HepG2 (cell line): ENCODE results near the gene DPH2. TPM values are rescaled to one million over a fixed set of nuclear protein-coding genes. Genes with fewer than 3 reads are reported as not detected.
A peak's percentile ranks its signal among the peaks of the same experiment; 100 is the strongest.

ENCODE experiments used
- HOXA9 ChIP-seq: sonication (generic); formaldehyde crosslinking; IDR thresholded peaks from 2 replicates; pipeline ENCODE4 v1.8.1; 2022; ENCODE audit warnings: missing genetic modification reagents, mild to moderate bottlenecking, moderate library complexity, borderline replicate concordance
- KDM5B ChIP-seq: sonication (generic); formaldehyde crosslinking; IDR thresholded peaks from 2 replicates; pipeline ENCODE4 v1.4.0; 2020; ENCODE audit warnings: missing genetic modification reagents, mild to moderate bottlenecking, borderline replicate concordance
- MXD4 ChIP-seq: IDR thresholded peaks from 2 replicates; pipeline ENCODE4 v1.6.1; 2016; ENCODE audit warnings: mild to moderate bottlenecking, missing biosample characterization, missing genetic modification reagents
- SALL1 ChIP-seq: sonication (generic); formaldehyde crosslinking; IDR thresholded peaks from 2 replicates; pipeline ENCODE4 v1.8.0; 2022; ENCODE audit warnings: mild to moderate bottlenecking, missing genetic modification reagents
- SNAPC2 ChIP-seq: sonication (generic); formaldehyde crosslinking; IDR thresholded peaks from 2 replicates; pipeline ENCODE4 v1.8.1; 2022; ENCODE audit warnings: mild to moderate bottlenecking, missing genetic modification reagents
- SP2 ChIP-seq: sonication (generic); formaldehyde crosslinking; IDR thresholded peaks from 2 replicates; pipeline ENCODE4 v1.5.1; 2020; ENCODE audit warnings: mild to moderate bottlenecking, missing genetic modification reagents
- ZBTB21 ChIP-seq: sonication (generic); formaldehyde crosslinking; IDR thresholded peaks from 2 replicates; pipeline ENCODE4 v1.4.0; 2020; ENCODE audit warnings: missing genetic modification reagents
- ZFP36L2 ChIP-seq: sonication (generic); formaldehyde crosslinking; IDR thresholded peaks from 2 replicates; pipeline ENCODE4 v1.4.0; 2020; ENCODE audit warnings: missing genetic modification reagents
- ZNF234 ChIP-seq: sonication (generic); formaldehyde crosslinking; conservative IDR thresholded peaks from 2 replicates; pipeline ENCODE4 v1.5.1; 2020; ENCODE audit warnings: mild to moderate bottlenecking, missing genetic modification reagents
- ZNF24 ChIP-seq: fragments of 450-650 bp; IDR thresholded peaks from 2 replicates; pipeline ENCODE4 v1.6.1; 2017; ENCODE audit warnings: antibody characterized with exemption, mild to moderate bottlenecking
- ZNF274 ChIP-seq: sonication (generic); formaldehyde crosslinking; IDR thresholded peaks from 2 replicates; pipeline ENCODE4 v1.5.1; 2020; ENCODE audit warnings: mild to moderate bottlenecking, missing genetic modification reagents
- ZSCAN20 ChIP-seq: sonication (generic); formaldehyde crosslinking; IDR thresholded peaks from 2 replicates; pipeline ENCODE4 v1.4.0; 2020; ENCODE audit warnings: missing genetic modification reagents, mild to moderate bottlenecking, borderline replicate concordance
- polyA plus RNA-seq, 8 experiments: library from polyadenylated mRNA; depleted of rRNA in 3 of 8; stranded (reverse) in 7 of 8; unstranded in 1 of 8; fragments of >200 nt; fragmentation: Illumina TruSeq in 4 of 8; extraction: Trizol in 4 of 8; gene quantifications; 2 replicates each; pipeline versions ENCODE4 v1.2.1 to v1.2.3, GENCODE V29; 2011 to 2016; ENCODE audit warnings: low read depth in 4 of 8, missing spikeins in 1 of 8, mixed read lengths in 1 of 8; ENCODE audit not compliant: insufficient read depth in 1 of 8
- total RNA-seq, 5 experiments: library from RNA; depleted of rRNA; stranded (reverse); fragments of >200 nt; fragmentation: Illumina TruSeq; extraction: Trizol; gene quantifications; 2 replicates each; pipeline ENCODE4 v1.2.3, GENCODE V29; 2016; ENCODE audit warnings: low read depth in 1 of 5
- TF ChIP-seq, protein P1 (sequence below): sonication (generic); formaldehyde crosslinking; IDR thresholded peaks from 2 replicates; pipeline ENCODE4 v1.8.1; 2023; ENCODE audit warnings: mild to moderate bottlenecking, missing genetic modification reagents
- TF ChIP-seq, protein P2 (sequence below): sonication (generic); formaldehyde crosslinking; conservative IDR thresholded peaks from 2 replicates; pipeline ENCODE4 v1.4.0; 2020; ENCODE audit warnings: missing genetic modification reagents
- TF ChIP-seq, protein P3 (sequence below): conservative IDR thresholded peaks from 2 replicates; pipeline ENCODE4 v1.6.1; 2018; ENCODE audit warnings: missing genetic modification reagents
- TF ChIP-seq, protein P4 (sequence below): IDR thresholded peaks from 2 replicates; pipeline ENCODE4 v1.6.1; 2012; ENCODE audit warnings: low read length, improper control_type of control experiment
- TF ChIP-seq, protein P5 (sequence below): sonication (generic); formaldehyde crosslinking; IDR thresholded peaks from 2 replicates; pipeline ENCODE4 v1.8.0; 2022; ENCODE audit warnings: mild to moderate bottlenecking, missing genetic modification reagents, borderline replicate concordance

The DPH2 gene
- total and polyA plus RNA-seq, 2 of the 13 experiments (the other 11 are each of a cell fraction or from before 2014, with no cell fraction given), result 32.2 to 38.3 TPM

DNA sequence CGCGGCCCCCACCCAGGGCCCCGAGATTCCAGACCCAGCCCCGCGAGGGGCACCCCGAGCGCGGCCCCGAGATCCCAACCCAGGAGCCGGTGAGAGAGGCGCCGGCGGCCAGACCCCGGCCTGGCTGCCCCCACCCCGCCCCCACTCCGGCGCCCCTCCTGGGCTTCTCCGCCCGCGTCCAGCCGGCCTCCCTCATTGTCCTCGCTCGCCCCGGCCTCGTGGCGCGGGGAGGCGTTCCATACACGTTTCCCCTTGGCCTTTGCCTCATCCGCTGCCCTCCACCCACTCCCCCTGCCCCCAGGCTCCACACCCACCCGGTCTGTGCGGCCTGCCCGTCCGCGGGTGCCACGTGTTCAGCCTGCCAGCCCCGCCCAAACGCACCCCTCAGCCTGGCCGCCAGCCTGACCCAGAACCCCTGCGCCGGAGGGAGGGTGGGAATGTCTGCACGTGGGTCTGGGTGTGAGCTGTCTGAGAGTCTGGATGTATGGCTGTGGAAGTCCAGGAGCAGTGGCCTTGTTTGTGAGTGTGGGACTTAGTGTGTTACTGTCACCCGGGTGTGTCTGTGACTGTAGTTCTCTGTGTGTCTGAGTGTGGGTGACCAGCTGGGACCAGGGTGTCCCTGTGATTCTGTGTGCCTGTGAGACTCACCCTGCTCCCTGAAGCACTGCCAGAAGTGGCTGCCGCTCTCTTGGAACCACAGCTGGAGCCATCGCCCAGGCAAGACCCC lies 9.9 kb downstream of the DPH2 start (continued):
- TF ChIP-seq ZNF274, result peak; percentile 51; the same call in 1 of the 2 replicates
- no peak for TF ChIP-seq HOXA9 (CRISPR knock-in tag)
- TF ChIP-seq SALL1 (CRISPR knock-in tag), result peak; percentile 81
- TF ChIP-seq, protein P1, sequence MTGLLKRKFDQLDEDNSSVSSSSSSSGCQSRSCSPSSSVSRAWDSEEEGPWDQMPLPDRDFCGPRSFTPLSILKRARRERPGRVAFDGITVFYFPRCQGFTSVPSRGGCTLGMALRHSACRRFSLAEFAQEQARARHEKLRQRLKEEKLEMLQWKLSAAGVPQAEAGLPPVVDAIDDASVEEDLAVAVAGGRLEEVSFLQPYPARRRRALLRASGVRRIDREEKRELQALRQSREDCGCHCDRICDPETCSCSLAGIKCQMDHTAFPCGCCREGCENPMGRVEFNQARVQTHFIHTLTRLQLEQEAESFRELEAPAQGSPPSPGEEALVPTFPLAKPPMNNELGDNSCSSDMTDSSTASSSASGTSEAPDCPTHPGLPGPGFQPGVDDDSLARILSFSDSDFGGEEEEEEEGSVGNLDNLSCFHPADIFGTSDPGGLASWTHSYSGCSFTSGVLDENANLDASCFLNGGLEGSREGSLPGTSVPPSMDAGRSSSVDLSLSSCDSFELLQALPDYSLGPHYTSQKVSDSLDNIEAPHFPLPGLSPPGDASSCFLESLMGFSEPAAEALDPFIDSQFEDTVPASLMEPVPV (CRISPR knock-in tag), result no peak
- TF ChIP-seq, protein P2, sequence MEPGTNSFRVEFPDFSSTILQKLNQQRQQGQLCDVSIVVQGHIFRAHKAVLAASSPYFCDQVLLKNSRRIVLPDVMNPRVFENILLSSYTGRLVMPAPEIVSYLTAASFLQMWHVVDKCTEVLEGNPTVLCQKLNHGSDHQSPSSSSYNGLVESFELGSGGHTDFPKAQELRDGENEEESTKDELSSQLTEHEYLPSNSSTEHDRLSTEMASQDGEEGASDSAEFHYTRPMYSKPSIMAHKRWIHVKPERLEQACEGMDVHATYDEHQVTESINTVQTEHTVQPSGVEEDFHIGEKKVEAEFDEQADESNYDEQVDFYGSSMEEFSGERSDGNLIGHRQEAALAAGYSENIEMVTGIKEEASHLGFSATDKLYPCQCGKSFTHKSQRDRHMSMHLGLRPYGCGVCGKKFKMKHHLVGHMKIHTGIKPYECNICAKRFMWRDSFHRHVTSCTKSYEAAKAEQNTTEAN, result no peak
- peak; percentile 63; the same call in 1 of the 2 replicates for TF ChIP-seq KDM5B
- TF ChIP-seq SNAPC2 (CRISPR knock-in tag), result no peak
- TF ChIP-seq ZFP36L2 (CRISPR knock-in tag), result no peak
- TF ChIP-seq SP2 (CRISPR knock-in tag), result no peak
- TF ChIP-seq, protein P3, sequence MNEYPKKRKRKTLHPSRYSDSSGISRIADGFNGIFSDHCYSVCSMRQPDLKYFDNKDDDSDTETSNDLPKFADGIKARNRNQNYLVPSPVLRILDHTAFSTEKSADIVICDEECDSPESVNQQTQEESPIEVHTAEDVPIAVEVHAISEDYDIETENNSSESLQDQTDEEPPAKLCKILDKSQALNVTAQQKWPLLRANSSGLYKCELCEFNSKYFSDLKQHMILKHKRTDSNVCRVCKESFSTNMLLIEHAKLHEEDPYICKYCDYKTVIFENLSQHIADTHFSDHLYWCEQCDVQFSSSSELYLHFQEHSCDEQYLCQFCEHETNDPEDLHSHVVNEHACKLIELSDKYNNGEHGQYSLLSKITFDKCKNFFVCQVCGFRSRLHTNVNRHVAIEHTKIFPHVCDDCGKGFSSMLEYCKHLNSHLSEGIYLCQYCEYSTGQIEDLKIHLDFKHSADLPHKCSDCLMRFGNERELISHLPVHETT (CRISPR knock-in tag), result no peak
- TF ChIP-seq, protein P4, sequence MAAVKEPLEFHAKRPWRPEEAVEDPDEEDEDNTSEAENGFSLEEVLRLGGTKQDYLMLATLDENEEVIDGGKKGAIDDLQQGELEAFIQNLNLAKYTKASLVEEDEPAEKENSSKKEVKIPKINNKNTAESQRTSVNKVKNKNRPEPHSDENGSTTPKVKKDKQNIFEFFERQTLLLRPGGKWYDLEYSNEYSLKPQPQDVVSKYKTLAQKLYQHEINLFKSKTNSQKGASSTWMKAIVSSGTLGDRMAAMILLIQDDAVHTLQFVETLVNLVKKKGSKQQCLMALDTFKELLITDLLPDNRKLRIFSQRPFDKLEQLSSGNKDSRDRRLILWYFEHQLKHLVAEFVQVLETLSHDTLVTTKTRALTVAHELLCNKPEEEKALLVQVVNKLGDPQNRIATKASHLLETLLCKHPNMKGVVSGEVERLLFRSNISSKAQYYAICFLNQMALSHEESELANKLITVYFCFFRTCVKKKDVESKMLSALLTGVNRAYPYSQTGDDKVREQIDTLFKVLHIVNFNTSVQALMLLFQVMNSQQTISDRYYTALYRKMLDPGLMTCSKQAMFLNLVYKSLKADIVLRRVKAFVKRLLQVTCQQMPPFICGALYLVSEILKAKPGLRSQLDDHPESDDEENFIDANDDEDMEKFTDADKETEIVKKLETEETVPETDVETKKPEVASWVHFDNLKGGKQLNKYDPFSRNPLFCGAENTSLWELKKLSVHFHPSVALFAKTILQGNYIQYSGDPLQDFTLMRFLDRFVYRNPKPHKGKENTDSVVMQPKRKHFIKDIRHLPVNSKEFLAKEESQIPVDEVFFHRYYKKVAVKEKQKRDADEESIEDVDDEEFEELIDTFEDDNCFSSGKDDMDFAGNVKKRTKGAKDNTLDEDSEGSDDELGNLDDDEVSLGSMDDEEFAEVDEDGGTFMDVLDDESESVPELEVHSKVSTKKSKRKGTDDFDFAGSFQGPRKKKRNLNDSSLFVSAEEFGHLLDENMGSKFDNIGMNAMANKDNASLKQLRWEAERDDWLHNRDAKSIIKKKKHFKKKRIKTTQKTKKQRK, result no peak
- TF ChIP-seq ZSCAN20, result no peak
- TF ChIP-seq ZBTB21 (CRISPR knock-in tag), result no peak
- TF ChIP-seq ZNF234 (CRISPR knock-in tag), result no peak; the same call in 1 of the 2 replicates
- TF ChIP-seq MXD4 (CRISPR knock-in tag), result peak; percentile 89; the same call in 1 of the 2 replicates
- TF ChIP-seq ZNF24, result no peak
- TF ChIP-seq, protein P5, sequence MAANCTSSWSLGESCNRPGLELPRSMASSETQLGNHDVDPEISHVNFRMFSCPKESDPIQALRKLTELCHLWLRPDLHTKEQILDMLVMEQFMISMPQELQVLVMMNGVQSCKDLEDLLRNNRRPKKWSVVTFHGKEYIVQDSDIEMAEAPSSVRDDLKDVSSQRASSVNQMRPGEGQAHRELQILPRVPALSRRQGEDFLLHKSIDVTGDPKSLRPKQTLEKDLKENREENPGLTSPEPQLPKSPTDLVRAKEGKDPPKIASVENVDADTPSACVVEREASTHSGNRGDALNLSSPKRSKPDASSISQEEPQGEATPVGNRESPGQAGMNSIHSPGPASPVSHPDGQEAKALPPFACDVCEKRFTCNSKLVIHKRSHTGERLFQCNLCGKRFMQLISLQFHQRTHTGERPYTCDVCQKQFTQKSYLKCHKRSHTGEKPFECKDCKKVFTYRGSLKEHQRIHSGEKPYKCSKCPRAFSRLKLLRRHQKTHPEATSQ (CRISPR knock-in tag), result no peak
